ENCODE results near the gene WNT5A. TPM values are rescaled to one million over a fixed set of nuclear protein-coding genes. Genes with fewer than 3 reads are reported as not detected.

The WNT5A gene
- total RNA-seq (not detected), polyA plus RNA-seq (not detected), total RNA-seq (0 to 0.09 (median 0) reads per million in 6 experiments)

DNA sequence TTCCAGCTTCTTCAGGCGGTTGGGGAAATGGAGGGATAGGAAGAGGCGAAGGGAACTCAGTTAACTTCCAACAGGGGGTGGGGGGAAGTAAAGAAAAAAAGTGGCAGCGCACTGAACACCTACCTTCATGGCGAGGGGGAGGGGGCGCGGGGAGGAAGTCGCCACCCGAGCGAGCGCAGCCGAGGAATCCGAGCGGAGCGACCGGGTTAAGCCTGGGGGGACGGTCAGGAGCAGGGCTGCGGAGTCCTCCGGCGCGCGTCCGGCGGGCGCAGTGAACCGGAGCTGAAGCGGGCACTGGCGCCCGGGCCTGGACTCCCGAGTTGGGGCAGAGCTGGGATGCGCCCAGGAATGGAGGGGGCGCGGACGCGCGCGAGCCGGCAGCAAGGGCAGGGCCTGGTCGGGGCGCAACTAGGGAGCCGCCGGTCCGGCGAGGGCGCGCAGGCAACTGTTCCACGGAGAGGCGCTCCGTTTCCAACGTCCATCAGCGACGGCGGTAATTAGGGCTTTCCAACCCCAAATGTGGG lies at the start of gene WNT5A:
Gene WNT5A, minus strand, starts transcription at position 450 of the 524 bp plus-strand sequence. Its CDS starts 321 bp downstream, at position 129.
- Mint-ChIP-seq H3K4me1 (peaks cover 20 to 42% (median 25%) of the 10 kb centered on the region in 4 donors), H3K27ac (no peak within 1 kb of the TSS)
- ATAC-seq, result no peak

DNA sequence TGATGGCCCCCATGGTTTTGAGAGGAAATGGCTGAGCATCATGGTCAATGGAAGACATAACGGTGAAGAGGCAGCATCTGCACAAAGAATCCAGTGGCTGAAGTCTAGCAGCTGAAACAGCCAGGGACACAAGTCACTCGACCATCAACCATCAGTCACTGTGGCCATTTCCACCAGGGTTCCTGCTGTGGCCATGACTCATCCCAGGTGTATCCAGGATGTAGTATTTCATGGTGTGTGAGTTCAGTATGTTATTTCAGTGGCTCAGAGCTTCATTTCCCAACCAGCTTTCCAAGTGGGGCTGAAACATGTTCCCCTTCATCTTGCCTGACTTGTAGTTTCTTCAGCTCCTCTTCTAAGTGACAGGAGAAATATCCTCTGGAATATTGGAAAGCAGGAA lies 47.8 kb upstream of the WNT5A start:
- no peak for DNase-seq
- POLR2A ChIA-PET, result no interaction called here
- Mint-ChIP-seq H3K4me1 (no peaks in the 10 kb centered on the region), H3K27me3 (no peaks in the 10 kb centered on the region), H3K27ac (no peak overlapping the region), H3K4me3 (no peak overlapping the region), H3K9me3 (no peaks in the 10 kb centered on the region), H3K36me3 (no peaks in the 10 kb centered on the region)
- no peak for ATAC-seq

More for the DNA sequence above, at the start of gene WNT5A:
- Mint-ChIP-seq H3K9me3 (peaks cover 0 to 3% (median 0%) of the 10 kb centered on the region in 9 donors), H3K36me3 (peaks cover 0 to 4% (median 0%) of the 10 kb centered on the region in 3 donors), H3K27me3 (peaks cover 34 to 76% (median 53%) of the 10 kb centered on the region in 5 donors), H3K4me3 (peak within 1 kb of the TSS; percentile 52 to 76 (median 68))
- POLR2A ChIA-PET, result no interaction called here
- no peak for DNase-seq

DNA sequence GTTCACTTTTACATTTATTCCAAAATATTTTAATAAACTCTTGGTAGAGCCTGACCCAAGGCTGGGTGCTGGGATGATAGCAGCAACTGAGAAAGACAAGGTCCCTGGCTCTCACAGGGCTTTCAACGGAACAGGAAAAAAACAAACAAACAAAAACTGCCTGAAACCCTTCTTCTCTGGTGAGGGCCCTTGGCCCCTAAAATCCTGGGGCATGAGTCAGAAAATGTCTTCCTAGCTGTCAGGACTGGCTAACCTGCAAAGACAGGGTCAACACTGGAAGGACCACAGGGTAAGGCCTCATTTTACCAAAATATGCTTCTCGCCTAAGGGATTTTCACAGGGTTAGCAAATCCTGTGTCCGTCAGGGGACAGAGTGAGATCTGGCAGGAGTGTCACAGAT lies 45.7 kb upstream of the WNT5A start:
- ATAC-seq (no peak), DNase-seq (no peak)
- Mint-ChIP-seq H3K4me3 (no peak overlapping the region), H3K9me3 (no peaks in the 10 kb centered on the region), H3K27me3 (no peaks in the 10 kb centered on the region), H3K36me3 (no peaks in the 10 kb centered on the region), H3K27ac (no peak overlapping the region), H3K4me1 (no peaks in the 10 kb centered on the region)
- POLR2A ChIA-PET, result no interaction called here

DNA sequence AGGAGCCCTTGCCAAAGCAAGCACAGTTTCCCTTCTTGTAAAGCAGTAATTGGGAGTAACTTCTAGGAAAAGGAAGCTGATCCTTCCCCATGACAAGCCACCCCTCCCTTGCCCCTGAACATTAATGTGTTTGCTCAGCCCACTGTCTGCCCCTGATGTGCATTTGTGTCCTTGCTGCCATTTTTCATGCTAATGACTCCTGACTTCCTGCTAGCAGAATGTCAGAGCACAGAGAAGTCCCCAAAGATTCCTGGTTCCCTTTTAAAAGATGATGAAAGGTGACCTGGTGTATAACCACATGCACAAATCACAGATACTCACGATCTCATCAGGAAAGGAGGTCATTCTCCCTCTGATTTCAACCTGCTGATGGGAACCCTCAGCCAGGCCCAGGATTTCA lies 44.2 kb upstream of the WNT5A start:
- no peak overlapping the region for H3K4me3 Mint-ChIP-seq
- no peaks in the 10 kb centered on the region for H3K36me3 Mint-ChIP-seq
- no peaks in the 10 kb centered on the region for H3K4me1 Mint-ChIP-seq
- H3K27me3 Mint-ChIP-seq, result peaks cover 0 to 3% (median 0%) of the 10 kb centered on the region in 5 donors
- no peak for DNase-seq
- H3K9me3 Mint-ChIP-seq, result no peaks in the 10 kb centered on the region
- no peak overlapping the region for H3K27ac Mint-ChIP-seq
- POLR2A ChIA-PET, result no interaction called here
- ATAC-seq, result no peak

DNA sequence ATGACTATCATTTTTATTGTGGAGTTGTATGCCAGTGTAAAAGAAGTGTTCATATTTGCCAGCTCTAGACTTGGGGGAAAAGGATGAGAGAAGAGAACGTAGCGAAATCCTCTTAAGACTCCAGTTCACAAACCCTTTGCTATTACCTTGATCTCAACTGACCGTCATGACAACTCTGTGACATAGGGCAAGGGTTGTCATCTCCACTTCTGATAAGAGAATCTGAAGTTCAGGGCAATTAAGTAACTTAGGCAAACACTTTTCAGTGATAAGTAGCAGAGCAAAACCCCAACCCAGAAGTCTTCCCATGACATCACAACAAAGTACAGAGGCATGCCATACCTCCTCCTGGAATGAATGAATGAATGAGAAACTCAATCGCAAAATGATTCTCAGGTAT lies 40.3 kb upstream of the WNT5A start:
- Mint-ChIP-seq H3K27me3 (peaks cover 0 to 7% (median 0%) of the 10 kb centered on the region in 5 donors), H3K4me3 (no peak overlapping the region), H3K27ac (no peak overlapping the region), H3K4me1 (no peaks in the 10 kb centered on the region), H3K9me3 (peaks cover 0 to 4% (median 0%) of the 10 kb centered on the region in 9 donors), H3K36me3 (no peaks in the 10 kb centered on the region)
- no peak for DNase-seq
- ATAC-seq, result no peak
- POLR2A ChIA-PET, result no interaction called here

DNA sequence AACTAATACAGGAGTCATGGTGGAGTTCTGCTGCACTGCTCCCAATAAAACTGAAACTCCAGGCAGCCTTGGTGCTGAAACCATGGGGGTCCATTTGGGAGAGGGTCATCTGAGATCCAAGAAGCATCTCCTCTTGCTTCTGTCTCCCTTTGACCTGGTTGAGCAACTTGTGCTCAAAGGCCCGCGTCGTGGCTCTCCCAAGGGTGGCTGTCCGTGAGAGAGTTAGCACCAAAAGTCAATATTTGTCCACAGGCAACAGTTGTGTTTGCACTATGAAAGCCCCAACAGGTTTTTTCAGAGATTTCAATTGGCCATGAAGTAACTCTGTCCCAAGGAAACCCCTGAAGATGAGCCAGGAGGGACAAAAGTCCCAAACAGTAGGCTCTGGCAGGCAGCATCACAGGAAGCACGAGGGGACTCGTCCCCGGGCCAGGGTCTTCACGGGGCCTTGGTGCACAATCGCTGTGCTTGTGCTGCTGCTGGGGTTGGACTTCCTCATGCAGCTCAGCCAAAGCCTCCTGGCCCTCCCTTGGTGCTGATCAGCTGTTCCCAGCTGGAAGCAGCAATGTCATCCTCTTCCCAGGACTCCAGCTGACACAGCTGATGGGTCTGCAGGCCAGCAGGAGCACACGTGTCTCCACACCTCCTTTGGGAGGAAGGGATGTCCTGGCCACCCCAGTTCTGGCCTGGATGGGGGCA lies 39.4 kb upstream of the WNT5A start:
- no peak for DNase-seq
- ATAC-seq, result no peak
- Mint-ChIP-seq H3K4me3 (no peak overlapping the region), H3K36me3 (no peaks in the 10 kb centered on the region), H3K27ac (no peak overlapping the region), H3K4me1 (peaks cover 0 to 6% (median 0%) of the 10 kb centered on the region in 4 donors), H3K27me3 (peaks cover 0 to 7% (median 0%) of the 10 kb centered on the region in 5 donors), H3K9me3 (peaks cover 0 to 4% (median 0%) of the 10 kb centered on the region in 9 donors)
- POLR2A ChIA-PET, result no interaction called here

DNA sequence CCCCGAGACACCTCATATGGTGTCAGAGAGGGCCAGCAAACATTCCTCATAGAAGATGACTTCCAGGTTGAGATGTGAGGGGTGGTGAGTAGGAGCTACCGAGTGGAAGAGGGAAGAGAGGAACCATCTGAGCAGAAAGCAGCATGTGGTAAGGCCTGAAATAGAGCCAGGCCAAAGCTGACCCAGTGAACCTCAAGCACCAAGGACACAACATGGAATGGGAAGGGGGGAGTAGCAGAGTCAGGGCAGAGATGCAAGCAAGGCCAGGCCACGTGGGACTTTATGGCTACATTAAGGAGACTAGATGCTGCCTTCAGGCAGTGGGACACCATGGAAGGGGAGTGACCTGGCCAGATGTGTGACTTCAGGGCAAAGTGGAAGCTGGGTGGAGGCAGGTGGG lies 38.3 kb upstream of the WNT5A start:
- DNase-seq (no peak), ATAC-seq (no peak)
- POLR2A ChIA-PET, result no interaction called here
- Mint-ChIP-seq H3K27me3 (peaks cover 0 to 7% (median 0%) of the 10 kb centered on the region in 5 donors), H3K36me3 (no peaks in the 10 kb centered on the region), H3K4me3 (no peak overlapping the region), H3K27ac (no peak overlapping the region), H3K4me1 (peaks cover 0 to 6% (median 0%) of the 10 kb centered on the region in 4 donors), H3K9me3 (peaks cover 0 to 4% (median 0%) of the 10 kb centered on the region in 9 donors)

DNA sequence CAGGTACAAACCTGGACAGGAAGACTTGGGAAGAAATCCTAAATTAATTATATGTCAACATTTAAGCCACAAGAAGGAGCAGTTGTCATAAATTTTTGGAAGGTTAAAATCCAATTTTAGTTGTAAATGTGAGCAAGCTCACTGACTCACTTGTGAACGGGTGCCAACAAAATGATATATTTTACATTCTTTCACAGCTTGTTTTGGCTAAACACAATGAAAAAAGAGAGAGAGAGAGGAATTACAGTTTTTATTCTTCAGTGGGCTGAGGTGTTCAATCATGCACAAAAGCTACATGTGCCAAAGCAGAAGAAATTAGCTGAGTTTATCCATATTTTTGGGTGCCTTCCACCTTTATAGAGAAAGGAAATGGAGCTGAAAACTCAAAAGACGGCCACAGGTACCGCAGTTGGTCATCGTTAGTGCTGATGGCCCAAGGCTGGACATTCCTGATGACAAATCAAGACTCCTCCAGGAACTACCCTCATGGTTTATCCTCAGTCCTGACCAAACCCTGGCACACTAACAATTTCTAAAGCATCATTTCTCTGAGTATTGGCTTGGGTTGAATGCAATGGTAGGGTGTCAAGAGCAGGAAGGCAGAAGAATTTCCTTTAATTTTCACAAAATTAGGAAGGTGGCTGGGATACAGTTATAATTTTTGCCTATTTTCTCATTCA lies 37.6 kb upstream of the WNT5A start:
- ATAC-seq (no peak), DNase-seq (no peak)
- Mint-ChIP-seq H3K9me3 (peaks cover 0 to 4% (median 0%) of the 10 kb centered on the region in 9 donors), H3K4me1 (peaks cover 0 to 6% (median 0%) of the 10 kb centered on the region in 4 donors), H3K27me3 (peaks cover 0 to 7% (median 0%) of the 10 kb centered on the region in 5 donors), H3K36me3 (no peaks in the 10 kb centered on the region), H3K27ac (no peak overlapping the region), H3K4me3 (no peak overlapping the region)
- POLR2A ChIA-PET, result no interaction called here

DNA sequence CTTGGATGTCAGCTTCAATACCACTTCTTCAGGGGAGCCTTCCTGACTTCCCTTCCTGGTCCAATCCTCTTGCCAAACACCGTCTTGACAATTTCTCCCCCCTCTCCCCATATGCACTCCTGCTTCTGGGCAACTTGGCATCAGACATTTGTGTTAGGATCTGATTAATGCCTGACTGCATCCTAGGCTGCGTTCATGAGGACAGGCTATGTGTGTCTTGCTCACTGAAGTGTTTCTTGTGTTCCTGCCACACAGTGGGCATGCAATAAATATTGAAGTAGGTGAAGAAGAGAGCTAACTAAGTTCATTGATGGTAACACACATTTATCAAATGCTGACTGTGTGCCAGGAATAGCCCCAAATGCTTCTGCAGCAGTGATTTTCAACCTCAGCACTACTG lies 36.4 kb upstream of the WNT5A start:
- H3K27me3 Mint-ChIP-seq, result peaks cover 0 to 7% (median 0%) of the 10 kb centered on the region in 5 donors
- ATAC-seq (no peak), DNase-seq (no peak)
- H3K36me3 Mint-ChIP-seq, result no peaks in the 10 kb centered on the region
- peaks cover 0 to 6% (median 0%) of the 10 kb centered on the region in 4 donors for H3K4me1 Mint-ChIP-seq
- no peak overlapping the region for H3K4me3 Mint-ChIP-seq
- POLR2A ChIA-PET, result no interaction called here
- H3K9me3 Mint-ChIP-seq, result peaks cover 0 to 4% (median 0%) of the 10 kb centered on the region in 9 donors
- no peak overlapping the region for H3K27ac Mint-ChIP-seq

DNA sequence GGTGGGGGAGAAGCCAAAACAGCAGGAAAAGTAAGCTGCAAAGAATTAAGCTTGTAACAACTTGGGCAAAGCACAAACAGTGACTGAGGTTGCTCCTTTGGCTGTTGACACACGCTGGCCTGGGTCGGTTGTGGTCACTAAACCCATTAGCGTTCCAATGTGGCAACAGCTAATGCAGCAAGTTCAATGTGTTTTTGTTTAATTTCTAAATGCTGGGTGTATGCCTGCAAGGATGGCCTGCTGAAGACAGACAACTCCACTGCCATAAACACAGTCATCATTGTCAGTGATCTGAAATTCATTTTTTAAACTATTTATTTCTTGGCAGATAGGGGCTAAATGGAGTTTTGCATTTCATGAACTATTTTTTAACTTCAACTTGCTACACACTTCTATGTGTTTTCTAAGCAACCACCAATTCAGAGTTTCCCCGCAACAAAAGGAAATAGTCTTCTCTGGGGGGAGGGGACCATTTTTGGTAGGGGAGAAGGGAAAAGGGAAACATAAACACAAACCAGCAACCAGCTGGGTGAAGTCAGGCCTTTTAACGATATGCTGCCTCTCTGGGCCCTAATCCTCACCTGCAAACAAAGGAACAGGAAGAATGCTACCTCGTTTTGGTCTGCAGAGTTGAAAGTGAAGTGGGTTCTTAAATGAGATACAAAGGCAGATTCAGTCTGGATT lies 34.8 kb upstream of the WNT5A start:
- H3K27me3 Mint-ChIP-seq, result peaks cover 0 to 4% (median 0%) of the 10 kb centered on the region in 5 donors
- ATAC-seq (no peak), DNase-seq (no peak)
- POLR2A ChIA-PET, result no interaction called here
- H3K4me1 Mint-ChIP-seq, result peaks cover 0 to 6% (median 0%) of the 10 kb centered on the region in 4 donors
- H3K9me3 Mint-ChIP-seq, result peaks cover 0 to 4% (median 0%) of the 10 kb centered on the region in 9 donors
- H3K36me3 Mint-ChIP-seq, result no peaks in the 10 kb centered on the region
- no peak overlapping the region for H3K4me3 Mint-ChIP-seq
- H3K27ac Mint-ChIP-seq, result peak overlapping the region in 1 of 10 donors; percentile 69

DNA sequence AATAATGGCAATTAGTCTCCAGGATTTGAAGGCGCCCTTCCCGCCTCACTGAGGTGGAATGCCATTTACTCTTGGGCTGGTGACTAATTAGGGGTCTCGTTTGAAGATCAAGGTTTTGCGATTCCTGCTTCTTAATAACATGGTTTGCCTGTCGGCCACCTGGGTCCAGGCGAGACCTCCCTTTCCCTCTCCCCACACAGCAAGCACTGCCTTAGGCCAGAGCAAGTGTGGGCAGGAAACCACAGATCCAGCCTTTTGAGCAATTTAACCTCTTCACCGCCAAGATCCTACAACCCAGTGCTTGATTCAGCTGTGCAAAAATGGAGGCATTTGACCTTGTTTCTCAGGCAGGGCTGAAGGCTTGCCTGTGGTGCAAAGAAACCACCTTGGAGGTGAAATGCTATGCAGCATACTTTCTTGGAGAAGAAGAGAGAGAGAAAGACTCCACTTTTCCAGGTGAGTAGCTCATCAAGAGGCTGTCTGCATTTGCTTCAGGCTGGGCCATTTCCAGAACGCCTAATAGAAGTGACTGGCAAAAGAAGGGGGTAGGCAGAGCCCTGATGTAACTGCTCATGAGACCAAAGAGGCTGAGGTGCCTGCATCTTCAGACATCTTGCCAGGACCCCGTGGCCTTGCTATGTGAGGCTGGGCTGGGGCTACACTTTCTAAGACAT lies 34.1 kb upstream of the WNT5A start:
- Mint-ChIP-seq H3K4me3 (no peak overlapping the region), H3K27me3 (peaks cover 0 to 4% (median 0%) of the 10 kb centered on the region in 5 donors)
- POLR2A ChIA-PET, result no interaction called here

DNA sequence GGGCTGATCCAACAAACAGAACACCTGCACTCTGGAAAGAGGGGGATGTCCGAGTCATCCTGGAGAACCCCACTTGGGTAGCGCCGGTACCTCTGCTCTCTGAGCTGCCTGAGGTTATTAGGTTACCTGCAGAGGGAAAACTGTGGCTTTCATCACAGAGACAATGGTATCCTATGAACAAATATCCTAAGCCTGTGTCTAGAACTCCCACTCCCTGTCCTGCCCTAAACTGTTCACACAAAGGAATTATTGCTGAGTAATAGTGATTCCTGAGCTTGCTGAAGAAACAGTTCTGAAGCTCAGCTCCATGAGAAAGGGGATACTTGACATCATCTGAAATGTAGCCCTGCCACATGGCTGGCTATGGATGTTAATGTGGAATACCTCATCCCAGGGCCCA lies 31.9 kb upstream of the WNT5A start:
- H3K36me3 Mint-ChIP-seq, result no peaks in the 10 kb centered on the region
- POLR2A ChIA-PET, result no interaction called here
- no peak for ATAC-seq
- H3K27me3 Mint-ChIP-seq, result peaks cover 0 to 5% (median 0%) of the 10 kb centered on the region in 5 donors
- peaks cover 0 to 2% (median 0%) of the 10 kb centered on the region in 9 donors for H3K9me3 Mint-ChIP-seq
- H3K27ac Mint-ChIP-seq, result no peak overlapping the region
- peaks cover 0 to 6% (median 0%) of the 10 kb centered on the region in 4 donors for H3K4me1 Mint-ChIP-seq
- no peak for DNase-seq
- H3K4me3 Mint-ChIP-seq, result no peak overlapping the region

More for the DNA sequence above, 34.1 kb upstream of the WNT5A start:
- Mint-ChIP-seq H3K9me3 (peaks cover 0 to 4% (median 0%) of the 10 kb centered on the region in 9 donors), H3K36me3 (no peaks in the 10 kb centered on the region), H3K4me1 (peaks cover 0 to 6% (median 0%) of the 10 kb centered on the region in 4 donors), H3K27ac (no peak overlapping the region)
- no peak for DNase-seq
- no peak for ATAC-seq

Measured in naive thymus-derived CD8-positive, alpha-beta T cell (primary cell).